ENCODE measurements around the gene SMAD1. TPM values are rescaled to one million over a fixed set of nuclear protein-coding genes. Genes with fewer than 3 reads are reported as not detected.

The SMAD1 gene
- total RNA-seq, 1 donor from 2014 or later, result 57.5 TPM

- Mint-ChIP-seq H3K4me3 (ENCODE audit: unreplicated experiment) (no peak overlapping the region), H3K9me3 (ENCODE audit: unreplicated experiment) (no peaks in the 10 kb centered on the region), H3K36me3 (ENCODE audit: unreplicated experiment) (no peaks in the 10 kb centered on the region), H3K4me1 (ENCODE audit: low read depth, unreplicated experiment) (peaks cover 5% of the 10 kb centered on the region), H3K27ac (ENCODE audit: unreplicated experiment) (no peak overlapping the region), H3K27me3 (ENCODE audit: unreplicated experiment) (no peaks in the 10 kb centered on the region)
- no peak for DNase-seq
- no peak for TF ChIP-seq CTCF (IDR thresholded peaks at IDR 0.05; ENCODE audit: partially characterized antibody, unreplicated experiment)
Observed at GRCh38 chr4:145487631-145488030, 6.0 kb downstream of the SMAD1 start.

- peaks cover 7% of the 10 kb centered on the region for H3K4me1 Mint-ChIP-seq (ENCODE audit: low read depth, unreplicated experiment)
- no peak for DNase-seq
- H3K4me3 Mint-ChIP-seq (ENCODE audit: unreplicated experiment), result no peak overlapping the region
- no peaks in the 10 kb centered on the region for H3K27me3 Mint-ChIP-seq (ENCODE audit: unreplicated experiment)
- no peaks in the 10 kb centered on the region for H3K9me3 Mint-ChIP-seq (ENCODE audit: unreplicated experiment)
- H3K27ac Mint-ChIP-seq (ENCODE audit: unreplicated experiment), result no peak overlapping the region
- TF ChIP-seq CTCF (IDR thresholded peaks at IDR 0.05; ENCODE audit: partially characterized antibody, unreplicated experiment), result no peak
- H3K36me3 Mint-ChIP-seq (ENCODE audit: unreplicated experiment), result no peaks in the 10 kb centered on the region
Observed at GRCh38 chr4:145488310-145488709, 6.7 kb downstream of the SMAD1 start.

GRCh38 chr4:145489556-145489955, 7.9 kb downstream of the SMAD1 start:
- no peaks in the 10 kb centered on the region for H3K9me3 Mint-ChIP-seq (ENCODE audit: unreplicated experiment)
- no peak overlapping the region for H3K4me3 Mint-ChIP-seq (ENCODE audit: unreplicated experiment)

GRCh38 chr4:145490361-145490760, 8.7 kb downstream of the SMAD1 start:
- Mint-ChIP-seq H3K36me3 (ENCODE audit: unreplicated experiment) (no peaks in the 10 kb centered on the region), H3K4me1 (ENCODE audit: low read depth, unreplicated experiment) (peaks cover 7% of the 10 kb centered on the region), H3K4me3 (ENCODE audit: unreplicated experiment) (no peak overlapping the region), H3K9me3 (ENCODE audit: unreplicated experiment) (no peaks in the 10 kb centered on the region), H3K27me3 (ENCODE audit: unreplicated experiment) (no peaks in the 10 kb centered on the region), H3K27ac (ENCODE audit: unreplicated experiment) (no peak overlapping the region)
- no peak for DNase-seq
- TF ChIP-seq CTCF (IDR thresholded peaks at IDR 0.05; ENCODE audit: partially characterized antibody, unreplicated experiment), result no peak

More at GRCh38 chr4:145489556-145489955, 7.9 kb downstream of the SMAD1 start:
- no peak overlapping the region for H3K27ac Mint-ChIP-seq (ENCODE audit: unreplicated experiment)
- peaks cover 7% of the 10 kb centered on the region for H3K4me1 Mint-ChIP-seq (ENCODE audit: low read depth, unreplicated experiment)
- no peak for TF ChIP-seq CTCF (IDR thresholded peaks at IDR 0.05; ENCODE audit: partially characterized antibody, unreplicated experiment)
- no peaks in the 10 kb centered on the region for H3K36me3 Mint-ChIP-seq (ENCODE audit: unreplicated experiment)
- no peak for DNase-seq
- no peaks in the 10 kb centered on the region for H3K27me3 Mint-ChIP-seq (ENCODE audit: unreplicated experiment)

- H3K4me1 Mint-ChIP-seq (ENCODE audit: low read depth, unreplicated experiment), result peaks cover 7% of the 10 kb centered on the region
- H3K36me3 Mint-ChIP-seq (ENCODE audit: unreplicated experiment), result no peaks in the 10 kb centered on the region
- TF ChIP-seq CTCF (IDR thresholded peaks at IDR 0.05; ENCODE audit: partially characterized antibody, unreplicated experiment), result no peak
- no peaks in the 10 kb centered on the region for H3K27me3 Mint-ChIP-seq (ENCODE audit: unreplicated experiment)
- H3K4me3 Mint-ChIP-seq (ENCODE audit: unreplicated experiment), result no peak overlapping the region
- DNase-seq, result no peak
- H3K27ac Mint-ChIP-seq (ENCODE audit: unreplicated experiment), result no peak overlapping the region
- H3K9me3 Mint-ChIP-seq (ENCODE audit: unreplicated experiment), result no peaks in the 10 kb centered on the region
Observed at GRCh38 chr4:145490796-145491195, 9.1 kb downstream of the SMAD1 start.
